Measurements from ENCODE around the gene SLC9A7.
A peak's percentile ranks its signal among the peaks of the same experiment; 100 is the strongest.
"Not testable (repeated sequence)": the region's sequence is repeated elsewhere in the genome, so short reads cannot be mapped to it uniquely, and the experiment has no call there.

The SLC9A7 gene

GRCh38 chrX:46758956-46759644, at the start of gene SLC9A7:
TSS of gene SLC9A7 (minus strand) at chrX:46759118. CDS start at chrX:46759029, 89 bp downstream.
- DNase-seq (ENCODE audit: low read depth), result peak; percentile 51

GRCh38 chrX:46805270-46805669, 46.4 kb upstream of the SLC9A7 start:
- no peak for DNase-seq (ENCODE audit: low read depth)

- no peak for DNase-seq (ENCODE audit: low read depth)
Measured at GRCh38 chrX:46803140-46803539, 44.2 kb upstream of the SLC9A7 start.

- peak; percentile 16 for DNase-seq (ENCODE audit: low read depth)
Measured at GRCh38 chrX:46796574-46797191, 37.8 kb upstream of the SLC9A7 start.

- DNase-seq (ENCODE audit: low read depth), result no peak
Measured at GRCh38 chrX:46793386-46794143, 34.6 kb upstream of the SLC9A7 start.

GRCh38 chrX:46792810-46793188, 33.9 kb upstream of the SLC9A7 start:
- DNase-seq (ENCODE audit: low read depth), result no peak

GRCh38 chrX:46791927-46792809, 33.2 kb upstream of the SLC9A7 start:
- no peak for DNase-seq (ENCODE audit: low read depth)

GRCh38 chrX:46788902-46789301, 30.0 kb upstream of the SLC9A7 start:
- no peak for DNase-seq (ENCODE audit: low read depth)

- not testable (repeated sequence) for DNase-seq (ENCODE audit: low read depth)
Measured at GRCh38 chrX:46784437-46784836, 25.5 kb upstream of the SLC9A7 start.

GRCh38 chrX:46782034-46782433, 23.1 kb upstream of the SLC9A7 start:
- no peak for DNase-seq (ENCODE audit: low read depth)

- DNase-seq (ENCODE audit: low read depth), result no peak
Measured at GRCh38 chrX:46777971-46778810, 19.3 kb upstream of the SLC9A7 start.

- DNase-seq (ENCODE audit: low read depth), result no peak
Measured at GRCh38 chrX:46770817-46771163, 11.9 kb upstream of the SLC9A7 start.

- DNase-seq (ENCODE audit: low read depth), result no peak
Measured at GRCh38 chrX:46770000-46770816, 11.3 kb upstream of the SLC9A7 start.

GRCh38 chrX:46762963-46763362, 4.0 kb upstream of the SLC9A7 start:
- no peak for DNase-seq (ENCODE audit: low read depth)

- no peak for DNase-seq (ENCODE audit: low read depth)
Measured at GRCh38 chrX:46759645-46759974, 692 bp upstream of the SLC9A7 start.

- DNase-seq (ENCODE audit: low read depth), result no peak
Measured at GRCh38 chrX:46758163-46758955, 559 bp downstream of the SLC9A7 start.

GRCh38 chrX:46757593-46757992, 1.3 kb downstream of the SLC9A7 start:
- DNase-seq (ENCODE audit: low read depth), result no peak

- no peak for DNase-seq (ENCODE audit: low read depth)
Measured at GRCh38 chrX:46757052-46757451, 1.9 kb downstream of the SLC9A7 start.

- DNase-seq (ENCODE audit: low read depth), result no peak
Measured at GRCh38 chrX:46755671-46756070, 3.2 kb downstream of the SLC9A7 start.

- DNase-seq (ENCODE audit: low read depth), result no peak
Measured at GRCh38 chrX:46754586-46755061, 4.3 kb downstream of the SLC9A7 start.

All from stimulated activated CD8-positive, alpha-beta memory T cell treated with anti-CD3 and anti-CD28 coated beads, Interleukin-15, amount 100 ng/mL, for 24 hours (primary cell).